Stimulated activated CD4-positive, alpha-beta T cell treated with anti-CD3 and anti-CD28 coated beads, Interleukin-4, amount 100 ng/mL, for 1 hour (primary cell): Measurements from ENCODE around the gene PDZRN4.
A peak's percentile ranks its signal among the peaks of the same experiment; 100 is the strongest.

Source experiments
- DNase-seq: peaks from one replicate; pipeline ENCODE4 v3.0.0-alpha.2; 2020

Gene PDZRN4

GRCh38 chr12:41465526-41465925, 277.4 kb downstream of the PDZRN4 start:
- DNase-seq, result no peak

GRCh38 chr12:41466300-41466699, 278.2 kb downstream of the PDZRN4 start:
- no peak for DNase-seq

GRCh38 chr12:41466802-41467201, 278.7 kb downstream of the PDZRN4 start:
- DNase-seq, result no peak

- no peak for DNase-seq
Measured at GRCh38 chr12:41467591-41468325, 279.6 kb downstream of the PDZRN4 start.

GRCh38 chr12:41468341-41468740, 280.2 kb downstream of the PDZRN4 start:
- DNase-seq, result no peak

- DNase-seq, result no peak
Measured at GRCh38 chr12:41468756-41469155, 280.6 kb downstream of the PDZRN4 start.

GRCh38 chr12:41473441-41473840, 285.3 kb downstream of the PDZRN4 start:
- DNase-seq, result no peak

- no peak for DNase-seq
Measured at GRCh38 chr12:41474001-41474400, 285.9 kb downstream of the PDZRN4 start.

- DNase-seq, result no peak
Measured at GRCh38 chr12:41476499-41477439, 288.6 kb downstream of the PDZRN4 start.

- DNase-seq, result no peak
Measured at GRCh38 chr12:41479426-41479825, 291.3 kb downstream of the PDZRN4 start.

- DNase-seq, result no peak
Measured at GRCh38 chr12:41485203-41485602, 297.1 kb downstream of the PDZRN4 start.

GRCh38 chr12:41486718-41487117, 298.6 kb downstream of the PDZRN4 start:
- DNase-seq, result no peak

GRCh38 chr12:41496009-41496408, 307.9 kb downstream of the PDZRN4 start:
- DNase-seq, result no peak

GRCh38 chr12:41497409-41497808, 309.3 kb downstream of the PDZRN4 start:
- DNase-seq, result no peak

- no peak for DNase-seq
Measured at GRCh38 chr12:41504976-41505375, 316.9 kb downstream of the PDZRN4 start.

GRCh38 chr12:41507286-41507685, 319.2 kb downstream of the PDZRN4 start:
- no peak for DNase-seq

GRCh38 chr12:41509271-41510055, 321.3 kb downstream of the PDZRN4 start:
- DNase-seq, result no peak

- no peak for DNase-seq
Measured at GRCh38 chr12:41510470-41510869, 322.4 kb downstream of the PDZRN4 start.

- DNase-seq, result no peak
Measured at GRCh38 chr12:41511247-41511646, 323.1 kb downstream of the PDZRN4 start.

- DNase-seq, result no peak
Measured at GRCh38 chr12:41512497-41512896, 324.4 kb downstream of the PDZRN4 start.

- no peak for DNase-seq
Measured at GRCh38 chr12:41514021-41514777, 326.1 kb downstream of the PDZRN4 start.

- DNase-seq, result peak; percentile 4
Measured at GRCh38 chr12:41514907-41515306, 326.8 kb downstream of the PDZRN4 start.
